Measurements from ENCODE around the gene USP10. TPM values are rescaled to one million over a fixed set of nuclear protein-coding genes. Genes with fewer than 3 reads are reported as not detected.
A peak's percentile ranks its signal among the peaks of the same experiment; 100 is the strongest.

The USP10 gene
- total and polyA plus RNA-seq, 2 donors (not counting 3 experiments of a cell fraction or from before 2014, with no cell fraction given), result 84.0 to 115 TPM

DNA sequence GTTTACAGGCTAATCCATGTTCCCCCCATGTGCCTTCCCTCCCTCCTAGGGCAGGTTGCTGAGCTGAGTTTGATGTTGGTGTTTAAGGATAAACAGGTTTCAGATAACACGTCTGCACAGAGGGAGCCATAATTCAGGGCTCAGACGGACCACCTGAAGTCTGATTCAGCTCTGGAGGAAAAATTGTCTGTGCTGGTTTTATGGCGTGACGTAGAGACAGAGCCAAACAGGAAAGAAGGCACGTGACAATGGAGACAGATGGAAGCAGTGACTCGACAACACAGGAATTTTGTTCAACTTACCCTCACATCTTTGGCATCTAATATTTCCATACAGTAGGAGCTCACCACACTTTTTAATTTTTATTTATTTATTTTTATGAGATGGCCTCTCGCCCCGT is 10.7 kb upstream of the USP10 start:
- peak; percentile 81 for FAIRE-seq
- no peak for TF ChIP-seq POLR2AphosphoS5 (IDR thresholded peaks at IDR 0.05; ENCODE audit: insufficient read depth, low read depth, low read length)
- TF ChIP-seq MYC (IDR thresholded peaks at IDR 0.05; ENCODE audit: low read depth, low read length), result no peak
- TF ChIP-seq POLR2A (IDR thresholded peaks at IDR 0.05; ENCODE audit: low read depth, low read length), result no peak
- no peak for TF ChIP-seq EZH2 (IDR thresholded peaks at IDR 0.05; ENCODE audit: borderline replicate concordance, low read depth, low read length, severe bottlenecking)
- TF ChIP-seq, protein P1, sequence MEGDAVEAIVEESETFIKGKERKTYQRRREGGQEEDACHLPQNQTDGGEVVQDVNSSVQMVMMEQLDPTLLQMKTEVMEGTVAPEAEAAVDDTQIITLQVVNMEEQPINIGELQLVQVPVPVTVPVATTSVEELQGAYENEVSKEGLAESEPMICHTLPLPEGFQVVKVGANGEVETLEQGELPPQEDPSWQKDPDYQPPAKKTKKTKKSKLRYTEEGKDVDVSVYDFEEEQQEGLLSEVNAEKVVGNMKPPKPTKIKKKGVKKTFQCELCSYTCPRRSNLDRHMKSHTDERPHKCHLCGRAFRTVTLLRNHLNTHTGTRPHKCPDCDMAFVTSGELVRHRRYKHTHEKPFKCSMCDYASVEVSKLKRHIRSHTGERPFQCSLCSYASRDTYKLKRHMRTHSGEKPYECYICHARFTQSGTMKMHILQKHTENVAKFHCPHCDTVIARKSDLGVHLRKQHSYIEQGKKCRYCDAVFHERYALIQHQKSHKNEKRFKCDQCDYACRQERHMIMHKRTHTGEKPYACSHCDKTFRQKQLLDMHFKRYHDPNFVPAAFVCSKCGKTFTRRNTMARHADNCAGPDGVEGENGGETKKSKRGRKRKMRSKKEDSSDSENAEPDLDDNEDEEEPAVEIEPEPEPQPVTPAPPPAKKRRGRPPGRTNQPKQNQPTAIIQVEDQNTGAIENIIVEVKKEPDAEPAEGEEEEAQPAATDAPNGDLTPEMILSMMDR (IDR thresholded peaks at IDR 0.05; ENCODE audit: extremely low read depth in 1 of 2, insufficient read depth in 1 of 2, low read depth in 1 of 2, low read length in 2 of 2), result no peak
- TF ChIP-seq, protein P2, sequence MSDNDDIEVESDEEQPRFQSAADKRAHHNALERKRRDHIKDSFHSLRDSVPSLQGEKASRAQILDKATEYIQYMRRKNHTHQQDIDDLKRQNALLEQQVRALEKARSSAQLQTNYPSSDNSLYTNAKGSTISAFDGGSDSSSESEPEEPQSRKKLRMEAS (IDR thresholded peaks at IDR 0.05; ENCODE audit: insufficient read depth, insufficient read length), result peak; percentile 68
- no peak for TF ChIP-seq FOS (IDR thresholded peaks at IDR 0.05; ENCODE audit: borderline replicate concordance, insufficient read depth, low read length)
- peak; percentile 70 for TF ChIP-seq JUN (IDR thresholded peaks at IDR 0.05; ENCODE audit: borderline replicate concordance, insufficient read depth, insufficient read length, low read depth)
- H4K20me1 ChIP-seq (replicated peaks; ENCODE audit: control insufficient read depth, extremely low read depth, insufficient read depth, low read length), result no peaks in the 10 kb centered on the region
- BruUV-seq (replicated peaks), result no TSS peak
- H3K27me3 ChIP-seq (ENCODE audit: control insufficient read depth in 2 of 2, insufficient read depth in 2 of 2, low read length in 2 of 2), result no peaks in the 10 kb centered on the region
- no peaks in the 10 kb centered on the region for H3K9me3 ChIP-seq (replicated peaks; ENCODE audit: control insufficient read depth, insufficient read depth, low read length)
- H3K4me2 ChIP-seq (ENCODE audit: insufficient read depth, low read length), result peak overlapping the region; percentile 23
- no peak overlapping the region for H3K9ac ChIP-seq (replicated peaks; ENCODE audit: extremely low read depth, insufficient read depth, low read length)
- dilution Hi-C loops (cut with MboI; ENCODE audit: extremely low pct_ligation_motif_present, low sequenced_read_pairs), result no loop called here
- ChIA-PET POLR2A (interaction anchor here (1.2 kb wide), 1 partner anchor 41 kb away, joined by 3 read pairs; no protein-coding TSS in a partner anchor), CTCF (interaction anchor here (0.7 to 1.8 kb wide), 4 partner anchors 17 to 263 kb away, joined by 3 to 11 read pairs (median 5); no protein-coding TSS in a partner anchor)
- peaks cover 14% of the 10 kb centered on the region for H3K4me1 ChIP-seq (ENCODE audit: control insufficient read depth, extremely low read depth, insufficient read depth, low read length)
- no peaks in the 10 kb centered on the region for H3K79me2 ChIP-seq (ENCODE audit: control insufficient read depth, insufficient read depth, low read length)
- H3K4me3 ChIP-seq (replicated peaks in 1 of 3; ENCODE audit: insufficient read depth in 1 of 3, low read depth in 1 of 3, low read length in 3 of 3), result no peak overlapping the region
- H3K36me3 ChIP-seq (ENCODE audit: control insufficient read depth in 2 of 2, extremely low read depth in 1 of 2, insufficient read depth in 2 of 2, low read length in 2 of 2), result no peaks in the 10 kb centered on the region
- H3K27ac ChIP-seq (ENCODE audit: insufficient read depth, low read depth, low read length), result peak overlapping the region; percentile 69
- intact Hi-C loops (cut with micrococcal nuclease), result loop anchor here (1.0 kb wide), 1 partner anchor 10 kb away; the partner anchor contains the start of gene USP10
- H2AFZ ChIP-seq (ENCODE audit: low read depth, low read length), result peak overlapping the region; percentile 33
- peak; percentile 83 for DNase-seq (ENCODE audit: low read depth, low spot score)
- H3K9me1 ChIP-seq (replicated peaks; ENCODE audit: control insufficient read depth, extremely low read depth, insufficient read depth, low read length), result no peaks in the 10 kb centered on the region

All from endothelial cell of umbilical vein (primary cell).